Thoracic aorta (tissue), 2 donors: ENCODE data around the gene DAO. TPM values are rescaled to one million over a fixed set of nuclear protein-coding genes. Genes with fewer than 3 reads are reported as not detected.

Experiments used
- ATAC-seq: fragments of 150-250 bp; one replicate; pipeline ENCODE4 v1.8.0; 2017; ENCODE audit warnings: low read depth; ENCODE audit not compliant: insufficient number of reproducible peaks, low FRiP score
- DNase-seq: peaks from one replicate; pipeline ENCODE4 v3.0.0-alpha.2; 2020; ENCODE audit warnings: low spot score
- H3K27ac ChIP-seq, 2 donors: fragments of 200-600 bp; sonication (generic); 1 replicate in 1 of 2; 2 replicates in 1 of 2; pipeline ENCODE4 v1.5.1; 2016; ENCODE audit warnings: mild to moderate bottlenecking in 2 of 2, moderate library complexity in 2 of 2
- H3K27me3 ChIP-seq: fragments of 200-600 bp; sonication (generic); replicated peaks from 2 replicates; pipeline ENCODE4 v1.6.0; 2016; ENCODE audit warnings: mild to moderate bottlenecking; ENCODE audit not compliant: insufficient read depth
- H3K36me3 ChIP-seq: fragments of 200-600 bp; sonication (generic); one replicate; pipeline ENCODE4 v1.5.1; 2016
- H3K4me1 ChIP-seq, 2 donors: fragments of 200-600 bp; sonication (generic); 1 replicate in 1 of 2; 2 replicates in 1 of 2; pipeline versions ENCODE4 v1.5.1 to v1.6.0; 2016; ENCODE audit warnings: low read depth in 2 of 2, mild to moderate bottlenecking in 1 of 2; ENCODE audit not compliant: control insufficient read depth in 1 of 2
- H3K4me3 ChIP-seq: fragments of 200-600 bp; sonication (generic); 2 replicates; pipeline ENCODE4 v1.5.1; 2016; ENCODE audit warnings: mild to moderate bottlenecking
- H3K9me3 ChIP-seq: fragments of 200-600 bp; sonication (generic); 2 replicates; pipeline ENCODE4 v1.5.1; 2016
- CTCF ChIP-seq: fragments of 200-600 bp; sonication (generic); IDR thresholded peaks from one replicate; pipeline ENCODE4 v1.5.1; 2019; ENCODE audit warnings: antibody characterized with exemption
- total RNA-seq, 2 donors: library from RNA; depleted of rRNA; stranded (reverse); fragments of >200 nt; gene quantifications; one replicate each; pipeline versions ENCODE4 v1.1.0 to v1.2.3, GENCODE V29; 2016

DAO gene
- total RNA-seq, 2 donors from 2014 or later: not detected

- H3K27ac ChIP-seq: no peak overlapping the region
- ATAC-seq (no peak), DNase-seq (no peak)
- H3K9me3 ChIP-seq: no peaks in the 10 kb centered on the region
- no peaks in the 10 kb centered on the region for H3K27me3 ChIP-seq
- TF ChIP-seq CTCF: no peak
- H3K36me3 ChIP-seq: no peaks in the 10 kb centered on the region
- no peaks in the 10 kb centered on the region for H3K4me1 ChIP-seq
- H3K4me3 ChIP-seq: no peak overlapping the region
These were observed 19.3 kb downstream of the DAO start for GRCh38 chr12:108899145-108899544.

GRCh38 chr12:108905725-108906124, 25.8 kb downstream of the DAO start:
- no peak for TF ChIP-seq CTCF
- Histone ChIP-seq H3K4me3 (no peak overlapping the region), H3K27ac (peak overlapping the region in 1 of 2 donors; percentile 26), H3K4me1 (no peaks in the 10 kb centered on the region), H3K27me3 (no peaks in the 10 kb centered on the region), H3K36me3 (no peaks in the 10 kb centered on the region), H3K9me3 (no peaks in the 10 kb centered on the region)
- ATAC-seq (no peak), DNase-seq (no peak)

- H3K27ac ChIP-seq: peak overlapping the region in 1 of 2 donors; percentile 3
- no peaks in the 10 kb centered on the region for H3K36me3 ChIP-seq
- TF ChIP-seq CTCF: no peak
These were observed 27.1 kb downstream of the DAO start for GRCh38 chr12:108906971-108907370.

GRCh38 chr12:108907839-108908351, 28.0 kb downstream of the DAO start:
- no peak for ATAC-seq
- H3K27ac ChIP-seq: no peak overlapping the region
- DNase-seq: no peak

More at GRCh38 chr12:108906971-108907370, 27.1 kb downstream of the DAO start:
- Histone ChIP-seq H3K4me1 (no peaks in the 10 kb centered on the region), H3K9me3 (no peaks in the 10 kb centered on the region), H3K27me3 (no peaks in the 10 kb centered on the region), H3K4me3 (no peak overlapping the region)
- no peak for DNase-seq
- no peak for ATAC-seq

GRCh38 chr12:108910336-108910735, 30.4 kb downstream of the DAO start:
- H3K36me3 ChIP-seq: no peaks in the 10 kb centered on the region
- no peak overlapping the region for H3K4me3 ChIP-seq
- no peaks in the 10 kb centered on the region for H3K27me3 ChIP-seq
- ATAC-seq: no peak
- H3K9me3 ChIP-seq: no peaks in the 10 kb centered on the region
- no peak for TF ChIP-seq CTCF
- peaks cover 0 to 16% of the 10 kb centered on the region in 2 donors for H3K4me1 ChIP-seq
- no peak for DNase-seq
- no peak overlapping the region for H3K27ac ChIP-seq

More at GRCh38 chr12:108907839-108908351, 28.0 kb downstream of the DAO start:
- TF ChIP-seq CTCF: no peak
- H3K36me3 ChIP-seq: no peaks in the 10 kb centered on the region
- no peaks in the 10 kb centered on the region for H3K27me3 ChIP-seq
- H3K4me1 ChIP-seq: no peaks in the 10 kb centered on the region
- H3K9me3 ChIP-seq: no peaks in the 10 kb centered on the region
- no peak overlapping the region for H3K4me3 ChIP-seq
